HG02610 (cell line): ENCODE measurements around the gene AFF3.

Experiments used
- ATAC-seq: cut with Tn5 transposase; IDR thresholded peaks from one replicate; pipeline ENCODE4 v1.9.1; 2021; ENCODE audit warnings: mild to moderate bottlenecking, moderate library complexity; ENCODE audit not compliant: unreplicated experiment

Gene AFF3

GRCh38 chr2:99863903-99864270 lies 278.5 kb downstream of the AFF3 start:
- no peak for ATAC-seq

GRCh38 chr2:99863236-99863902 lies 279.0 kb downstream of the AFF3 start:
- ATAC-seq = no peak

DNA sequence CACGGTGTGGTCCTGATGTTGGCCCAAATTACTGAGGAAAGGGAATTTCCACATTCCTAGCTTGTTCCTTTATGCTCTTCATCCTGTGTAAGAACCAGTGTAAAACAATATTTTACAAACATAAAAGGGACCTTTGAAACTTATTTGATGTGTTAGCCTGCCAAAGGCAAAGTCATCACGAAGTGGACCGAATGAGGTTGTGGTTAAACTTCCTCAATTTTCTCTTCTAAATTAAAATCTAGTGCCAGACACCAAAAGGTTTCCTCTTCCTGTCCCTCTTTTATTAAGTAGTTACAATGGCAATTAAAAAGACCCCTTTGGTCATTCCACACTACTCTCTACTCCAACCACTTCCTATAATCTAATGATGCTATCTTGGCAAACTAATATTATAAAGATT lies 279.8 kb downstream of the AFF3 start:
- ATAC-seq = no peak

DNA sequence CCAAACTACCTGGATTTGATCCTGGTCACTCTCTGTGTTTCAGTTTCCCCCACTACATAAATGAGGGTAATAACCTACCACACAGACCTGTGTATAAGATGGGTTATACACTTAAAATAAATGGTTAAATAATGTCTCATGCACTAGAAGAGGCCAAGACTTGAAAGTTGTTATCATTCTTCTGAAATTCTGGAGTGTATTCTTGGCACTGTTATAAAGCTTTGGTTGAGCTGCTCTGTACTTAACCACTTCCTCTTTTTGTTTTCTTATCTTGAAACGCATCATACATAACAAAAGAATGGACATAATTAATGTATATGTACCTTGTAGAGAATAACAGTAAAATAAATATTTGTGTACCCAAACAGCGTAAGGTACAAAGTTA lies 281.0 kb downstream of the AFF3 start:
- no peak for ATAC-seq

GRCh38 chr2:99860720-99861375 lies 281.5 kb downstream of the AFF3 start:
- ATAC-seq = no peak

- ATAC-seq = no peak
Measured at GRCh38 chr2:99858951-99859596, 283.3 kb downstream of the AFF3 start.

GRCh38 chr2:99857867-99858444 lies 284.4 kb downstream of the AFF3 start:
- no peak for ATAC-seq

DNA sequence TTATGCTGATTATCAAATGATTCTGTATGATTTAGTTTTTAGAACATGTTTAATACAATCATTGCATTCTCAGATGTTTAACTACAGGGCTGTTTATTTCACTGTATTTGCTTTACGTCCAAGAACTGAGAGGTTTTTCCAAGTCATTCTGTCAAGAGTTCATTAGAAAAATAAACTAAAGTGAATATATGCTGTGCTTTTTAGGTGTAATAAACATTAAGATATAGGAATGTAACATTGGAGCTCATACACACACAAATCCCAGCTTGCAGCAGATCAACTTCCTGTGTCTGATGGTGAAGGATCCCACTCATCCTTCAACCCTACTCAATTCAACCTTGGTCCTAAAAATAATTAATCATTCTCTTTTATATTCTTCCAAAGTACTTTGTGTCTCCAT lies 285.0 kb downstream of the AFF3 start:
- no peak for ATAC-seq

GRCh38 chr2:99856119-99856518 lies 286.3 kb downstream of the AFF3 start:
- no peak for ATAC-seq

- no peak for ATAC-seq
Measured at GRCh38 chr2:99854236-99854852, 288.0 kb downstream of the AFF3 start.

DNA sequence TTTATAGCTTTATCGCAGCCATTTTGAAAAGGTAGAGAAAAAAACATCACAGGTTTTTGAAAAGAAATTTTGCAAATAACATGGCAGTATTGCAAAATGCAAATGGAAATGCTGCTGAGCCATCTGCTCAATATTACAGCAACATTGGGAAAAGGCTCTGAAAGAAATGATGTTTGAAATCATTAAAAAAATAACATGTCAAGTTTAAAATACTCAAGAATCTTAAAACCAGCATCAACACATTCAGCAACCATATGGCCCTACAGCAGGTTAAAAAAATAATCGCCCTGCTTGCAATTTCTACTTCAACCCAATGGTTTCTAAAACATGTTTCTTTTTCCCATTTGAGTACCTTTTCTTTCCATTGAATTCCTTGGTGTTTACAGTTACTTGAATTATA lies 289.4 kb downstream of the AFF3 start:
- no peak for ATAC-seq

DNA sequence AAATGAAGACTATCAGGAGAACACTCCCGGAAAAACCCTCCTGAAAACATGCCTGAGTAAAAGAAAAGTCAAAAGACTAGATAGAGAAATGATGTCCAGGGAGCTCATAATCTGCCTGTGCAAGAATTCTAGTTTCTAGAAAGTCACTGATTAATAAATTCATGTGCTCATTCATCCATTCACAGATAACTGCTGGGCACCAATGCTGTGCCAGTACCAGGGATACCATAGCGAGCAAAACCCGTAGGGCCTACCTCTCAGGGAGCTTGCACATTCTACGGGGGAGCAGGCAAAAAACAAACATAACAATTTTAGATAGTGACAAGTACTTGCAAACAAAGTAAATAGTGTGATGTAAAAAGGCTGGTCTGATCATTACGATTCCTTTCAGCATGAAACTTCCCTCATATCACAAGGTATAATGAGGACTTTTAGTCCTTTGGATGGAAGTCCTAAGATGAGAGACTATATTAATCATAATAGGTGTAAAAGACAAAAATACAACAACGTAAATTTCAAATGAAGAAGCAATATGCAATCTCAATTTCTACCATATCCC lies 289.9 kb downstream of the AFF3 start:
- no peak for ATAC-seq

GRCh38 chr2:99851811-99852210 lies 290.6 kb downstream of the AFF3 start:
- ATAC-seq = no peak

DNA sequence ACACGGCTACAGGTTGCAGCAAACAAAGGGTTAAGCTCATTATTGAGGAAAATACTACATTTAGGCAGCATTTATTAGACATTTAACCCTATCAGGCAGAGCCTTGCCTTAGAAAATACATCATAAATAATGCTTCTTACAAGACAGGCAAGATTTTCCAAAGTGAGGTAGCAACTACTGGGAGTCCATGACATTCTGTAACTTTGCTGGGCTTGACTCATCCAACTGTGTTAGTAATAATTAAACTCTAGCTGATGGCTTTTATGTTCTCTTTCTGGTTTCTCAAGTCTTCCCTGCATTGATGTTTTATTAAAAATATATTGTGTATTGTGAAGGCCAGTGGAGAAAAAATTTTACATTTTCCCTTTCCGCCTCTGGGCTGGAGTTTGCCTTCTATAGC lies 291.3 kb downstream of the AFF3 start:
- no peak for ATAC-seq

DNA sequence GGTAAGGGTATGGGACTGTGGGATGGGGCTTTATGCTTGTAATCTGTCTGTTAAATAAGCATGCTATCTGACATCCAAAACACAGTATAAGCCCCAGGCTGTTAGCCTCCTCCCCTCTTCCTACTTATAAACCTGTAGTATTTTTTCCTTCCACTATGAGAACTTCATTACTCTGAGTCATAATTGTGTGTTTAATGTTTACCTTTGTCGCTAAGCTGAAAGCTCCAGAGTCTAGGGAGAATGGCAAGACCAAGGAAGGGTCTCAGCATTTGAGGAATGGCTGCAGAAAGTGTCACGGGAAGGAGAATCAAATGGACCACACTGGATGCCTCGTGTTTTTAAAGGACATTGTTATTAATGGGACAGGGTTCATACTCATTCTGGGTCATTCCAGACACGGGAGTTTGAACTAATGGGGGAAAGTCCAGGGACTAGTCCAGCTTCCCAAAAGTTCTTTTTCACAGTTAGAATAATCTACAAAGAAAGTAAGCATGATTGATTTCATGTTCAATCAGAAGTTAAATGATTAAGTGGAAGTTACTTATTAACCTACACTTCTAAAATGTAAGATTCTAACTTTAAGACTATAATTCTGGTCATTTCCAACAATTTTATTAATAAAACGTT lies 292.2 kb downstream of the AFF3 start:
- no peak for ATAC-seq

DNA sequence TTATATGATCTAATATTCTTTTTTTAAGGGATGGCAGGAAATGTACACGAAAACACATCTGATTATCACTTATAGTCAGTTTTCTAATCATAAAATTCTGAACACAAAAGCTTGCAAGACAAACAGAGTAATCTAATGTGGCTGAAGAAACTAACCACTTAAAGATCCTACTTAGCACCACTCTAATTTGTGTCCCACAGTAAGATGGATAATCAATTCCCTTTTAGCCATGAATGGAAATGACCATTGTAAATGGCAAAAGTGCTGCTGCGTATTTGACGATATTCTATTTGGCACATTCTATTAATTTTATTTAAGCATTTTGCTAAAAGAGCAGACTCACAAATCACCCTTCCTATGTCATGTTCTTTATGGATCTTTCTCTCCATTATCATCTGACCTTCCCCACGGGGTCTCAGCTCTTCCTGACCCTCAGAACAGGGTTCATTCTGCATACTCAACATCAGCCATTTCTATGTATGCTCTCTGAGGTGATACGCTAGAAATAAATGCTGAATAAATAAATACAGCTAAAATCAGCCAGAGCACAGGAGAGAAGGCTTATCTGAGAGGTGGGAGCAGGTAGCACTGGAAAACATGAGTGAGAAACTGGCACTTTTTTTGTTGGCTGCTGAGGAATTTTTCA lies 295.8 kb downstream of the AFF3 start:
- ATAC-seq = no peak

GRCh38 chr2:99845296-99845695 lies 297.1 kb downstream of the AFF3 start:
- ATAC-seq = no peak

GRCh38 chr2:99842451-99842850 lies 299.9 kb downstream of the AFF3 start:
- no peak for ATAC-seq

DNA sequence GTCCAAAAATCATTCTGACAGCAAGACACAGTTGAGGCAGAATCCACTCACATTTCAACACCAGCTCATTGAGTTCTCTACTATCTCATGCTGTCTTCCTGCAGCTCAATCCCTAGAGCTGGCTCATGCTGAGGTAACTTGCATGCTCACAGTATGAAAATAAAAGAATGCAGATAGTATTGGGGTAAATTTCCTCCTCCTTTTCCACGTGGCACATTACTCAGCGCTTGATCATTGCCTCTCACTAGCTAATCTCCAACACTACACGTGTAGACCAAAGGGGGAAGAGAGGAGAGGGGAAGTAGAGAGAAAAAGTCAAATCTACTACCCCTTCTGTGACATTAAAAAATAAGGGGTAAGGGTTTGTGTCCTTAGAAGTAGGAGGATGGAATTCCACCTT lies 300.6 kb downstream of the AFF3 start:
- ATAC-seq = no peak

- no peak for ATAC-seq
Measured at GRCh38 chr2:99840831-99841230, 301.6 kb downstream of the AFF3 start.
